GM19025 (cell line): ENCODE results near the gene USH1G.

Source experiments
- ATAC-seq: cut with Tn5 transposase; IDR thresholded peaks from one replicate; pipeline ENCODE4 v1.9.1; 2021; ENCODE audit warnings: mild to moderate bottlenecking, low read depth, moderate library complexity; ENCODE audit not compliant: unreplicated experiment

Gene USH1G

GRCh38 chr17:74954665-74955421, 31.8 kb upstream of the USH1G start:
- no peak for ATAC-seq

- no peak for ATAC-seq
Measured at GRCh38 chr17:74954115-74954514, 31.1 kb upstream of the USH1G start.

- ATAC-seq: no peak
Measured at GRCh38 chr17:74953134-74953687, 30.2 kb upstream of the USH1G start.

- no peak for ATAC-seq
Measured at GRCh38 chr17:74952431-74953133, 29.5 kb upstream of the USH1G start.

GRCh38 chr17:74951680-74952421, 28.8 kb upstream of the USH1G start:
- ATAC-seq: no peak

GRCh38 chr17:74951065-74951464, 28.0 kb upstream of the USH1G start:
- ATAC-seq: no peak

- ATAC-seq: no peak
Measured at GRCh38 chr17:74950207-74950606, 27.2 kb upstream of the USH1G start.

- ATAC-seq: no peak
Measured at GRCh38 chr17:74949455-74950115, 26.5 kb upstream of the USH1G start.

GRCh38 chr17:74947041-74947754, 24.1 kb upstream of the USH1G start:
- ATAC-seq: no peak

GRCh38 chr17:74946641-74947040, 23.6 kb upstream of the USH1G start:
- ATAC-seq: no peak

- no peak for ATAC-seq
Measured at GRCh38 chr17:74945543-74945942, 22.5 kb upstream of the USH1G start.

- ATAC-seq: no peak
Measured at GRCh38 chr17:74943808-74944522, 20.9 kb upstream of the USH1G start.

- ATAC-seq: no peak
Measured at GRCh38 chr17:74941128-74941725, 18.2 kb upstream of the USH1G start.

GRCh38 chr17:74939534-74939933, 16.5 kb upstream of the USH1G start:
- no peak for ATAC-seq

GRCh38 chr17:74938194-74938950, 15.3 kb upstream of the USH1G start:
- ATAC-seq: no peak

- ATAC-seq: no peak
Measured at GRCh38 chr17:74937064-74938051, 14.3 kb upstream of the USH1G start.

GRCh38 chr17:74936470-74936799, 13.4 kb upstream of the USH1G start:
- ATAC-seq: no peak
